ENCODE measurements around the gene PTMA. TPM values are rescaled to one million over a fixed set of nuclear protein-coding genes. Genes with fewer than 3 reads are reported as not detected.
"Not testable (repeated sequence)": the region's sequence is repeated elsewhere in the genome, so short reads cannot be mapped to it uniquely, and the experiment has no call there.

Gene PTMA
- total RNA-seq, 1 donor from 2014 or later: 958 TPM

- DNase-seq (ENCODE audit: low spot score in 2 of 2): no peak
- no peak for FAIRE-seq
These were observed 17.0 kb upstream of the PTMA start for GRCh38 chr2:231691251-231691772.

- FAIRE-seq: no peak
These were observed 15.5 kb upstream of the PTMA start for GRCh38 chr2:231692847-231693246.

GRCh38 chr2:231693956-231694355 is 14.4 kb upstream of the PTMA start:
- FAIRE-seq (no peak), DNase-seq (ENCODE audit: low spot score in 2 of 2) (no peak)

More at GRCh38 chr2:231692847-231693246, 15.5 kb upstream of the PTMA start:
- no peak for DNase-seq (ENCODE audit: low spot score in 2 of 2)

- FAIRE-seq (no peak), DNase-seq (ENCODE audit: low spot score in 2 of 2) (no peak)
These were observed 12.3 kb upstream of the PTMA start for GRCh38 chr2:231696004-231696367.

- FAIRE-seq: no peak
- DNase-seq (ENCODE audit: low spot score in 2 of 2): no peak
These were observed 9.3 kb upstream of the PTMA start for GRCh38 chr2:231699006-231699405.

- DNase-seq (ENCODE audit: low spot score in 2 of 2) (no peak), FAIRE-seq (no peak)
These were observed 6.6 kb upstream of the PTMA start for GRCh38 chr2:231701456-231702373.

- no peak for DNase-seq (ENCODE audit: low spot score in 2 of 2)
- FAIRE-seq: no peak
These were observed 4.3 kb upstream of the PTMA start for GRCh38 chr2:231704017-231704416.

GRCh38 chr2:231706731-231707624 is 1.3 kb upstream of the PTMA start:
- DNase-seq (ENCODE audit: low spot score in 2 of 2) (peak; percentile 91), FAIRE-seq (peak; percentile 59)

- no peak for FAIRE-seq
These were observed 749 bp upstream of the PTMA start for GRCh38 chr2:231707625-231707926.

GRCh38 chr2:231708773-231709635 is 679 bp downstream of the PTMA start:
- FAIRE-seq: no peak
- peak in 1 of 2 donors; percentile 37 for DNase-seq (ENCODE audit: low spot score in 2 of 2)

More at GRCh38 chr2:231707625-231707926, 749 bp upstream of the PTMA start:
- DNase-seq (ENCODE audit: low spot score in 2 of 2): no peak

- FAIRE-seq (no peak), DNase-seq (ENCODE audit: low spot score in 2 of 2) (peak in 1 of 2 donors; percentile 48)
These were observed 1.3 kb downstream of the PTMA start for GRCh38 chr2:231709636-231709980.

- DNase-seq (ENCODE audit: low spot score in 2 of 2) (peak; percentile 83 to 89), FAIRE-seq (no peak)
These were observed 1.9 kb downstream of the PTMA start for GRCh38 chr2:231709981-231710798.

GRCh38 chr2:231710799-231711676 is 2.7 kb downstream of the PTMA start:
- FAIRE-seq (no peak), DNase-seq (ENCODE audit: low spot score in 2 of 2) (no peak)

GRCh38 chr2:231711677-231712450 is 3.5 kb downstream of the PTMA start:
- no peak for FAIRE-seq

GRCh38 chr2:231712451-231713021 is 4.2 kb downstream of the PTMA start:
- DNase-seq (ENCODE audit: low spot score in 2 of 2); FAIRE-seq: not testable (repeated sequence)

More at GRCh38 chr2:231711677-231712450, 3.5 kb downstream of the PTMA start:
- DNase-seq (ENCODE audit: low spot score in 2 of 2): no peak

- DNase-seq (ENCODE audit: low spot score in 2 of 2); FAIRE-seq: not testable (repeated sequence)
These were observed 5.0 kb downstream of the PTMA start for GRCh38 chr2:231713406-231713729.
